ENCODE measurements around the gene LTF.

The LTF gene

GRCh38 chr3:46454606-46455005 lies 10.1 kb downstream of the LTF start:
- TF ChIP-seq, protein P1, sequence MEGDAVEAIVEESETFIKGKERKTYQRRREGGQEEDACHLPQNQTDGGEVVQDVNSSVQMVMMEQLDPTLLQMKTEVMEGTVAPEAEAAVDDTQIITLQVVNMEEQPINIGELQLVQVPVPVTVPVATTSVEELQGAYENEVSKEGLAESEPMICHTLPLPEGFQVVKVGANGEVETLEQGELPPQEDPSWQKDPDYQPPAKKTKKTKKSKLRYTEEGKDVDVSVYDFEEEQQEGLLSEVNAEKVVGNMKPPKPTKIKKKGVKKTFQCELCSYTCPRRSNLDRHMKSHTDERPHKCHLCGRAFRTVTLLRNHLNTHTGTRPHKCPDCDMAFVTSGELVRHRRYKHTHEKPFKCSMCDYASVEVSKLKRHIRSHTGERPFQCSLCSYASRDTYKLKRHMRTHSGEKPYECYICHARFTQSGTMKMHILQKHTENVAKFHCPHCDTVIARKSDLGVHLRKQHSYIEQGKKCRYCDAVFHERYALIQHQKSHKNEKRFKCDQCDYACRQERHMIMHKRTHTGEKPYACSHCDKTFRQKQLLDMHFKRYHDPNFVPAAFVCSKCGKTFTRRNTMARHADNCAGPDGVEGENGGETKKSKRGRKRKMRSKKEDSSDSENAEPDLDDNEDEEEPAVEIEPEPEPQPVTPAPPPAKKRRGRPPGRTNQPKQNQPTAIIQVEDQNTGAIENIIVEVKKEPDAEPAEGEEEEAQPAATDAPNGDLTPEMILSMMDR (IDR thresholded peaks at IDR 0.05; ENCODE audit: low read length, missing control alignments), result no peak
- no peak overlapping the region for H3K4me3 ChIP-seq (replicated peaks; ENCODE audit: low read depth, low read length)
- DNase-seq (ENCODE audit: low read depth), result no peak

DNA sequence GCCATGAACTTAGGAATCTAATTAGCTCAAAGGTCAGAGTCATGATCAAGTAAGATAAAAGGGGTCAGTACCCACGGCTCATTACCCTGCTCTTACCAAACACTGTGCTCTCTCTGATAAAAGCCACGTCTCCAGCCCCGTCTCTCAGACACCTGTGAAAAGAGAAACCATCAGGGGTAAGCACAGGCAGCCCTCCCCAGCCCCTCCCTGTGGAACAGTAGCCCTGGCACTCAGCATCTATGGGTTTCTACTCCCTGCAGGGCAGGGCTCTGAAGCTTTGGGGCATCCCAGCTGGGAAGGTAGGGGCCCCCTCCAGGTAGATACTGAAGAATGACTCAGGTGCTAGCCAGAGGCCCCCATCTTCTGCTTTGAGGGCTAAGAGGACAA lies 10.5 kb downstream of the LTF start:
- no peak for DNase-seq (ENCODE audit: low read depth)
- TF ChIP-seq, protein P1 (IDR thresholded peaks at IDR 0.05; ENCODE audit: low read length, missing control alignments), result no peak
- no peak overlapping the region for H3K4me3 ChIP-seq (replicated peaks; ENCODE audit: low read depth, low read length)

- DNase-seq (ENCODE audit: low read depth), result no peak
- TF ChIP-seq, protein P1 (IDR thresholded peaks at IDR 0.05; ENCODE audit: low read length, missing control alignments), result no peak
Measured at GRCh38 chr3:46453526-46454208, 11.0 kb downstream of the LTF start.

DNA sequence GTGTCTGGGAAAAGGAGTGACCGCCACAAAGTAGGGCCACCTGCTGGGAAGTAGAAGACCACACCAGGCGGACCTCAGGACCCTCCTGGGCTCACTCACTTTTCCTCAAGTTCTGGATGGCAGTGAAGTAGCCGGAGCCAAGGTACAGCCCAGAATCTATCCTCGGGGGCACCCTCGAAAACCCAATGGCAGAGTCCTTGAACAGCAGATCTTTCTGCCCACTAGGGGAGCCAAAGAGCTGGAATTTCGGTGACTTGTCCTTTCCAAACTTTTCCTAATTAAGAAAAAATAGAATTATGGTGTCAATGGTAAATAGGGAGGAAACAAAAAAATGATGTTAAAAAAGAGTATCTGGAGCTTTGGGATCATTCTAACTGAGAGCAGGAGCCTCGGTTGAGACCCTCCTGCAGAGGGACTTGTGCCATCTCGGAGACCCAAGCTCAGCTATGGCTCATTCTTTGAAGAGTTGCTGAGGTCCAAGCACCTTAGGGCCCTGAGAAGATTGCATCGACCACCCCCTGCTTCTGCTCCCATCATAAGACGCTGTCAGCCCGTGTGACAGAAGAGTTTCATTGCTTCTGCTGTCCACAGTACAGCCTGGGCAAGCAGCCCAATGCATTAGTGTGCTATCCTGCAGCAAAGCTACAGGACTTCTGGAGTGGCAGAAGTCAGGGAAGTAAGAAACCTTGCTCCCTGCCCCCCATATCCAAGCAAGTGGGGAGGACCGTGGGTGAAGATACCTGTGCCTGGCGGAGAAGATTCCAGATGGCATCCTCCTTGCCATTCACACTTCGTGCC lies 14.8 kb downstream of the LTF start:
- H3K4me3 ChIP-seq (replicated peaks; ENCODE audit: low read depth, low read length), result no peak overlapping the region
- TF ChIP-seq, protein P1 (IDR thresholded peaks at IDR 0.05; ENCODE audit: low read length, missing control alignments), result peak; percentile 64
- peak; percentile 18 for DNase-seq (ENCODE audit: low read depth)

More at GRCh38 chr3:46453526-46454208, 11.0 kb downstream of the LTF start:
- no peak overlapping the region for H3K4me3 ChIP-seq (replicated peaks; ENCODE audit: low read depth, low read length)

- H3K4me3 ChIP-seq (replicated peaks; ENCODE audit: low read depth, low read length), result no peak overlapping the region
- no peak for DNase-seq (ENCODE audit: low read depth)
- TF ChIP-seq, protein P1 (IDR thresholded peaks at IDR 0.05; ENCODE audit: low read length, missing control alignments), result no peak
Measured at GRCh38 chr3:46448721-46449120, 16.0 kb downstream of the LTF start.

DNA sequence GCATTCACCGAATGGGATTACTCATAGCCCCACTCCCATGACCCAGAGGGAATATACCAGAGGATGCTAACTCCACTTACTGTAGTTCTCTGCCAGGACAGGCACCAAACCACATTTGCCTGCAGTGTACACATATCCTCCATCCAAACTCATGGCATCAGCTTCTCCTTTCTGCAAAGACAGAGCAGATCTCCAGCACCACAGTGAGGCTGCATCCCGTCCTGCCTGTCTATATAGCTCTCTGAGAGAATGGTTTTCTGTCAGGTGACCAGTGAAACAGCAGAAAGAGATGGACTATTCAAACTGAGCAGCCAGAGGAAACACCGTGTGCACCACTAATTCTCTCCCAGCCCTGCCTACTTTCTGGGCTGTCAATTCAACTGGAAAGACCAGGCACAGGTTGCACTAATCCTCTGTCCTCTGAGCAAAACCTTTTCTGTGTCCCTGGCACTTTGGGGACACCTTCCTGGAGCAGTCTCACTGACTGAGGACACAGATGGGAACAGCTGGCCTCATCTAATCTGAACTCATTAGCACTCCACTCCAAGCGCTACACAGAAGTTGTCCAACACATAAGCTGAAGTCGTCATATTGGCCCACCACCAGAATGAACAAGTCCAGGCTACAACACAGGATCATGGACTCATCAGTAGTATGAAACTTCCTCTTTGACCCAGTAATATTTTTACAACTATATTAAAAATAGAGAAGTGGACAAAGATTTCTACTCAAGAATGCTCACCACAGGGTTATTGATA lies 17.3 kb downstream of the LTF start:
- TF ChIP-seq, protein P1 (IDR thresholded peaks at IDR 0.05; ENCODE audit: low read length, missing control alignments), result no peak
- no peak for DNase-seq (ENCODE audit: low read depth)
- H3K4me3 ChIP-seq (replicated peaks; ENCODE audit: low read depth, low read length), result no peak overlapping the region

All from fibroblast of pulmonary artery (primary cell).